ENCODE data around the gene CBL.

DNA sequence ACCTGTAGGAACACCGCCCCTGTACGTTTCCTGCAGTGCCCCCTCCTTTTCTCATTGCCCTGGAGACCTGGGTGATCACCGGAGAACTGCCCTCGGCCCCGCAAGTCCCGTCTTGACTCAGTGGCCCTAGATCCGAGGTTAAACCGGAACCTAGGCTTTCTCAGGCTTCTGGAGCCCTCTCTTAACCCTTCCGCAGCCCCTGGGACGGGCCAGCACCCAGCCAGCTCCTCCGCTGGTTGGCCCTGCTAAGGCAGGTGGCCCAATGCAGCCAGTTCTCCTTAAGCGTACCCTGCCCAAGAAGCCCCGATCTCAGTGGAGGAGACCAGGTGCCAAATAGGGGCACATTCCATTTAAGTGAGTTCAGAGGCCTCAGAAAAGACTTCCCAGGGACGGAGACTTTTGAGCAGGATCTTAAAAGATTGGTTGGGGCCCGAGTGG is 36.8 kb upstream of the CBL start:
- TF ChIP-seq, protein P1, sequence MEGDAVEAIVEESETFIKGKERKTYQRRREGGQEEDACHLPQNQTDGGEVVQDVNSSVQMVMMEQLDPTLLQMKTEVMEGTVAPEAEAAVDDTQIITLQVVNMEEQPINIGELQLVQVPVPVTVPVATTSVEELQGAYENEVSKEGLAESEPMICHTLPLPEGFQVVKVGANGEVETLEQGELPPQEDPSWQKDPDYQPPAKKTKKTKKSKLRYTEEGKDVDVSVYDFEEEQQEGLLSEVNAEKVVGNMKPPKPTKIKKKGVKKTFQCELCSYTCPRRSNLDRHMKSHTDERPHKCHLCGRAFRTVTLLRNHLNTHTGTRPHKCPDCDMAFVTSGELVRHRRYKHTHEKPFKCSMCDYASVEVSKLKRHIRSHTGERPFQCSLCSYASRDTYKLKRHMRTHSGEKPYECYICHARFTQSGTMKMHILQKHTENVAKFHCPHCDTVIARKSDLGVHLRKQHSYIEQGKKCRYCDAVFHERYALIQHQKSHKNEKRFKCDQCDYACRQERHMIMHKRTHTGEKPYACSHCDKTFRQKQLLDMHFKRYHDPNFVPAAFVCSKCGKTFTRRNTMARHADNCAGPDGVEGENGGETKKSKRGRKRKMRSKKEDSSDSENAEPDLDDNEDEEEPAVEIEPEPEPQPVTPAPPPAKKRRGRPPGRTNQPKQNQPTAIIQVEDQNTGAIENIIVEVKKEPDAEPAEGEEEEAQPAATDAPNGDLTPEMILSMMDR (conservative IDR thresholded peaks at IDR 0.05; ENCODE audit: low read length), result no peak
- no peak for TF ChIP-seq EZH2phosphoT487 (IDR thresholded peaks at IDR 0.05; ENCODE audit: borderline replicate concordance, low read depth, low read length)
